Measurements from ENCODE around the gene DENND6A. TPM values are rescaled to one million over a fixed set of nuclear protein-coding genes. Genes with fewer than 3 reads are reported as not detected.
A peak's percentile ranks its signal among the peaks of the same experiment; 100 is the strongest.

Gene DENND6A
- total and polyA plus RNA-seq, 8 donors = 3.3 to 12.0 (median 8.3) TPM

DNA sequence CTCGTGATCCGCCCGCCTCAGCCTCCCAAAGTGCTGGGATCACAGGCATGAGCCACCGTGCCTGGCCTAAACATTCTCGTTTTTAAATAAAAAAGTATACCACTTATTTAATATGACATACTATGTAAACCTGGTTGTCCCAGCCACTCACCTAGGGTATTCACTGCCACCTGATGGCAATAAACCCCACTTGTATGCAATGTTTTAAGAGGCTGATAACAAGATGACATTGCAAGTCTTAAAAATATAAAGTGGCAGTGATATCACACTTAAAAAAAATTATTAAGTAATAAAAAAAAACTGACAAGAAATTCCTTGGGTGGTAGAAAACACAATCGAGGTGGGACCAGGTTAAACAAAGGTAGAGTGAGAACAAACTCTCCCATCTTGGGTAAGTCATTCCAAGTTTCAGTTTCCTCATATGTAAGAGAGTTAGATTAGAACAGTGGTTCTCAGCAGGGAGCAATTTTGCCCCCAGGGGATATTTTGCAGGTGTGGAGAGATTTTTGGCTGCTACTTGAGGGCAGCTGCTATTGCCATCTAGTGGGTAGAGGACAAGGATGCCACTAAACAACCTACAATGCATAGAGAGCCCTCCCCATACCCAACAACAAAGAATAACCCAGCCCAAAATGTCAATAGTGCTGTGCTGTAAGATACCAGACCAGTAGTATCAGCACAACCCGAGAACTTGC is 110.3 kb downstream of the DENND6A start:
- peak in 3 of 4 donors; percentile 44 to 66 (median 50) for ATAC-seq
- peaks cover 21 to 42% (median 38%) of the 10 kb centered on the region in 3 donors for H3K4me1 ChIP-seq
- TF ChIP-seq, protein P1, sequence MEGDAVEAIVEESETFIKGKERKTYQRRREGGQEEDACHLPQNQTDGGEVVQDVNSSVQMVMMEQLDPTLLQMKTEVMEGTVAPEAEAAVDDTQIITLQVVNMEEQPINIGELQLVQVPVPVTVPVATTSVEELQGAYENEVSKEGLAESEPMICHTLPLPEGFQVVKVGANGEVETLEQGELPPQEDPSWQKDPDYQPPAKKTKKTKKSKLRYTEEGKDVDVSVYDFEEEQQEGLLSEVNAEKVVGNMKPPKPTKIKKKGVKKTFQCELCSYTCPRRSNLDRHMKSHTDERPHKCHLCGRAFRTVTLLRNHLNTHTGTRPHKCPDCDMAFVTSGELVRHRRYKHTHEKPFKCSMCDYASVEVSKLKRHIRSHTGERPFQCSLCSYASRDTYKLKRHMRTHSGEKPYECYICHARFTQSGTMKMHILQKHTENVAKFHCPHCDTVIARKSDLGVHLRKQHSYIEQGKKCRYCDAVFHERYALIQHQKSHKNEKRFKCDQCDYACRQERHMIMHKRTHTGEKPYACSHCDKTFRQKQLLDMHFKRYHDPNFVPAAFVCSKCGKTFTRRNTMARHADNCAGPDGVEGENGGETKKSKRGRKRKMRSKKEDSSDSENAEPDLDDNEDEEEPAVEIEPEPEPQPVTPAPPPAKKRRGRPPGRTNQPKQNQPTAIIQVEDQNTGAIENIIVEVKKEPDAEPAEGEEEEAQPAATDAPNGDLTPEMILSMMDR (IDR thresholded peaks at IDR 0.05) = no peak

DNA sequence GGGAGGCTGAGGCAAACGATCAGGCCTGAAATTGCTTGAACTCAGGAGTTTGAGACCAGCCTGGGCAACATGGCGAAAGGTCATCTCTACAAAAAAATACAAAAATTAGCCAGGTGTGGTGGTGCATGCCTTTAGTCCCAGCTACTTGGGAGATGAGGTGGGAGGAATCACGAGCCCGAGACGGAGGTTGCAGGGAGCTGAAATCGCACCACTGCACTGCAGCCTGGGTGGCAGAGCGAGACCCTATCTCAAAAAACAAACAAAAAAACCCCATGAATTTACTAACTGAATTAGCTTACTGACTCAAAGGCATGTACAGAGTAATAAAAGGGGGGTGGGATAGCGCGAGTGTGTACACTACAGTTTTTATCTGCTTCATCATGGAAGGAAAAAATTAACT is 115.1 kb downstream of the DENND6A start:
- ATAC-seq = no peak
- 81 to 82% methylated on average over 9 of the region's 9 CpGs for WGBS, 2 donors
- Histone ChIP-seq H3K9me3 (no peaks in the 10 kb centered on the region), H3K27ac (no peak overlapping the region), H3K36me3 (peaks cover 0 to 22% (median 10%) of the 10 kb centered on the region in 3 donors), H3K4me1 (peaks cover 10 to 21% (median 21%) of the 10 kb centered on the region in 3 donors), H3K27me3 (no peaks in the 10 kb centered on the region), H3K4me3 (no peak overlapping the region)
- no peak for DNase-seq
- TF ChIP-seq, protein P1 (IDR thresholded peaks at IDR 0.05) = no peak
- no peak for FAIRE-seq
- intact Hi-C loops (cut with DNase I) = no loop called here

More for the DNA sequence above, 110.3 kb downstream of the DENND6A start:
- WGBS, 2 donors = 70 to 75% methylated on average over 7 of the region's 7 CpGs
- Histone ChIP-seq H3K9me3 (no peaks in the 10 kb centered on the region), H3K27me3 (no peaks in the 10 kb centered on the region), H3K4me3 (no peak overlapping the region), H3K27ac (peak overlapping the region in 1 of 4 donors; percentile 11), H3K36me3 (peaks cover 0 to 6% (median 4%) of the 10 kb centered on the region in 3 donors)
- DNase-seq (no peak), FAIRE-seq (no peak)
- intact Hi-C loops (cut with DNase I) = no loop called here

DNA sequence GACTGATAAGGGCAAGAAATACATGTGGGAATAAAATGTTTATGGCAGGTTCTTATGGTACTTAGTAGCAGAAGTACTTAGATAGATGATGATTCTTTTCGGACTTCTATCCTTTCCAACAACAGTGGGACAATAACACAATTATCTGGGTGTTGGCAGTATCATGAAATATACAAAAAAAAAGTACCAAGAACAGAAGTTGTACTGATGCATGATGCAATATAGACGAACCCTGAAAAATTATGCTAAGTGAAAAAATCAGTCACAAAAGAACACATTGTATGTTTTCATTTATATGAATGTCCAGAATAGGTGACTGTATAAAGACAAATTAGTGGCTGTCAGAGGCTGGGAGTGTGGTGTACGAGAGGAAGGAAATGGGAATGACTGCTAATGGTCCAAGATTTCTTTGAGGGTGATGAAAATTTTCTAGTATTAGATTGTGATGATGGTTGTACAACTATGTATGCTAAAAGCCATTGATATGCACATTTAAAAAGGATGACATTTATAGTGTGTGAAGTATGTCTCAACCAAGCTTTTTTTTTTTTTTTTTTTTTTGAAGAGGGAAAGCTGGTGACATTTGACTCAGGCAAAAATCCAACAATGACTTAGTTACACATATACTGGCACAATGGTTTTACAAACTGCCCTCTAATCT is 116.8 kb downstream of the DENND6A start:
- H3K9me3 ChIP-seq = no peaks in the 10 kb centered on the region
- 68 to 76% methylated on average over 3 of the region's 3 CpGs for WGBS, 2 donors
- no peaks in the 10 kb centered on the region for H3K27me3 ChIP-seq
- ATAC-seq (no peak), FAIRE-seq (no peak), DNase-seq (no peak)
- TF ChIP-seq, protein P1 (IDR thresholded peaks at IDR 0.05) = no peak
- no peak overlapping the region for H3K4me3 ChIP-seq
- peaks cover 6 to 27% (median 22%) of the 10 kb centered on the region in 3 donors for H3K4me1 ChIP-seq
- intact Hi-C loops (cut with DNase I) = no loop called here
- H3K27ac ChIP-seq = no peak overlapping the region
- H3K36me3 ChIP-seq = peaks cover 0 to 26% (median 10%) of the 10 kb centered on the region in 3 donors

Other genes with a start within 250 kb of the DENND6A start
- 1 to 10 TPM in 1 of 6 donors, under 1 TPM in 5; 0.38 to 1.2 (median 0.80) TPM for gene DNAH12, start 148.7 kb downstream of the DENND6A start, total RNA-seq
- 1 to 10 TPM; 1.7 to 6.1 TPM for gene DNAH12, start 148.7 kb downstream of the DENND6A start, polyA plus RNA-seq
- 10 to 100 TPM in 1 of 6 donors, 1 to 10 TPM in 5; 5.5 to 10.3 (median 8.2) TPM for gene PDE12, start 136.8 kb downstream of the DENND6A start, total RNA-seq
- gene PDE12, start 136.8 kb downstream of the DENND6A start, polyA plus RNA-seq = 1 to 10 TPM; 1.9 to 3.9 TPM
- 10 to 100 TPM; 49.3 to 98.1 (median 67.5) TPM for gene ARF4, start 95.7 kb downstream of the DENND6A start, total RNA-seq
- gene ARF4, start 95.7 kb downstream of the DENND6A start, polyA plus RNA-seq = 10 to 100 TPM; 46.1 to 99.9 TPM
- gene SLMAP, start 63.2 kb upstream of the DENND6A start, total RNA-seq = 10 to 100 TPM; 20.6 to 39.6 (median 23.8) TPM
- 10 to 100 TPM in 1 of 2 donors, 1 to 10 TPM in 1; 9.0 to 11.7 TPM for gene SLMAP, start 63.2 kb upstream of the DENND6A start, polyA plus RNA-seq